BJ (cell line): ENCODE measurements around the gene OR4F15. TPM values are rescaled to one million over a fixed set of nuclear protein-coding genes. Genes with fewer than 3 reads are reported as not detected.

Experiments used
- CTCF ChIA-PET: fragments of 350-600 bp; formaldehyde crosslinking; extraction: SDS; loops from one replicate; lab custom pipeline; 2021; ENCODE audit warnings: antibody characterized with exemption, inconsistent platforms; lab: Yijun Ruan, JAX
- POLR2A ChIA-PET: fragments of 300-600 bp; sonication (Branson Sonifier 250); formaldehyde crosslinking; extraction: SDS; loops from one replicate; lab custom pipeline; 2021; ENCODE audit warnings: antibody characterized with exemption; lab: Charles Lee
- DNase-seq: peaks from one replicate; pipeline ENCODE4 v3.0.0-alpha.2; 2011; ENCODE audit warnings: low read depth
- H3K27me3 ChIP-seq: 2 replicates; pipeline ENCODE4 v1.6.0; 2011; ENCODE audit warnings: low read length; ENCODE audit not compliant: control insufficient read depth, insufficient read depth
- H3K36me3 ChIP-seq: 2 replicates; pipeline ENCODE4 v1.5.1; 2011; ENCODE audit warnings: low read length; ENCODE audit not compliant: control insufficient read depth, insufficient read depth
- H3K4me3 ChIP-seq: 2 replicates; pipeline ENCODE4 v1.5.1; 2011; ENCODE audit warnings: low read depth, mild to moderate bottlenecking, control low read depth, low read length
- polyA plus RNA-seq: library from polyadenylated mRNA; depleted of rRNA; stranded (reverse); fragments of >200 nt; gene quantifications from 2 replicates; pipeline ENCODE4 v1.2.3, GENCODE V29; 2011
- TF ChIP-seq, protein P1 (sequence below): IDR thresholded peaks from 2 replicates; pipeline ENCODE4 v1.5.1; 2011; ENCODE audit warnings: low read depth, mild to moderate bottlenecking, control low read depth, inconsistent platforms, low read length, moderate library complexity; ENCODE audit not compliant: insufficient read depth

OR4F15 gene
- polyA plus RNA-seq, 1 experiment: not detected

DNA sequence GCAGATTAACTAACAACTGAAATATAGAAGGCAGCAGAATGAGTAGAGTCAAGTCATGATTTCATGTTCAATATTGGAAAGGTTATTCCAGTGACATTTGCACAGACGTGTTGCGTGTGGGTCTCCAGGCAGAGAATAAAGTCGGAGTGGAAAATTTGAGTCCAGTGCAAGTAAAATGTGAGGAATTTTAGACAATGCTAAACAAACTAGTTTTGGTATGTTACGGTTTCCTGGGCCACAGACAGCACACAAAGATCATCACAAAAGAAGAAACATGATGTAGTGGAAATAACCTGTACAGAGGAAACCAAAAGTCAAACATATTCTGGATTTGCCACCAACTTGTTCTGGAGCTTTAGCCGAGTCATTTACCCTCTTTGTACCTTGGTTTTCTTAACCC lies 8.3 kb upstream of the OR4F15 start:
- ChIA-PET CTCF (interaction anchor here (1.4 to 1.8 kb wide), 2 partner anchors 10 kb away, joined by 3 read pairs; no protein-coding TSS in a partner anchor), POLR2A (no interaction called here)

DNA sequence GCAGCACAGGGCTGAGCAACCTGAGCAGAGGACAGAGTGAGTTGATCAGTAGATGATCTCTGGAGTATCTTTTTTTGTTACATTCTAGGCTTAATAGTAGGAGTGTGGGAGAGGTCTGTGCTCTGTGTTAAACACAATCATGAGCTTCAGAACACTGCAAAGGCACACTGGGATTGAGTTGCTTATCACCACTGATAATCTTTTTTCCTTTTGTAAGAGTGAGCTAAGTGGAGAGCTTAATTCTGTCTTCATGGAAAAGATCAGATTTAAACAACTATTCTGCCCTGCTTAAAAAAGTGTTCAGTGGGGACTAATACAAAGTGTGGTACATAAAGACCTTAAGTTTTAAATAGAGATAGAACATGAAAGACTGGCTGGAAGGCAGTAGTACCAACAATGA lies 7.6 kb upstream of the OR4F15 start:
- POLR2A ChIA-PET: no interaction called here
- no peak for DNase-seq
- TF ChIP-seq, protein P1, sequence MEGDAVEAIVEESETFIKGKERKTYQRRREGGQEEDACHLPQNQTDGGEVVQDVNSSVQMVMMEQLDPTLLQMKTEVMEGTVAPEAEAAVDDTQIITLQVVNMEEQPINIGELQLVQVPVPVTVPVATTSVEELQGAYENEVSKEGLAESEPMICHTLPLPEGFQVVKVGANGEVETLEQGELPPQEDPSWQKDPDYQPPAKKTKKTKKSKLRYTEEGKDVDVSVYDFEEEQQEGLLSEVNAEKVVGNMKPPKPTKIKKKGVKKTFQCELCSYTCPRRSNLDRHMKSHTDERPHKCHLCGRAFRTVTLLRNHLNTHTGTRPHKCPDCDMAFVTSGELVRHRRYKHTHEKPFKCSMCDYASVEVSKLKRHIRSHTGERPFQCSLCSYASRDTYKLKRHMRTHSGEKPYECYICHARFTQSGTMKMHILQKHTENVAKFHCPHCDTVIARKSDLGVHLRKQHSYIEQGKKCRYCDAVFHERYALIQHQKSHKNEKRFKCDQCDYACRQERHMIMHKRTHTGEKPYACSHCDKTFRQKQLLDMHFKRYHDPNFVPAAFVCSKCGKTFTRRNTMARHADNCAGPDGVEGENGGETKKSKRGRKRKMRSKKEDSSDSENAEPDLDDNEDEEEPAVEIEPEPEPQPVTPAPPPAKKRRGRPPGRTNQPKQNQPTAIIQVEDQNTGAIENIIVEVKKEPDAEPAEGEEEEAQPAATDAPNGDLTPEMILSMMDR: no peak
- Histone ChIP-seq H3K4me3 (no peak overlapping the region), H3K36me3 (no peaks in the 10 kb centered on the region), H3K27me3 (no peaks in the 10 kb centered on the region)
- CTCF ChIA-PET: interaction anchor here (1.4 to 1.8 kb wide), 2 partner anchors 10 kb away, joined by 3 read pairs; no protein-coding TSS in a partner anchor

More for the DNA sequence above, 8.3 kb upstream of the OR4F15 start:
- Histone ChIP-seq H3K36me3 (no peaks in the 10 kb centered on the region), H3K4me3 (no peak overlapping the region), H3K27me3 (no peaks in the 10 kb centered on the region)
- TF ChIP-seq, protein P1: no peak
- no peak for DNase-seq

DNA sequence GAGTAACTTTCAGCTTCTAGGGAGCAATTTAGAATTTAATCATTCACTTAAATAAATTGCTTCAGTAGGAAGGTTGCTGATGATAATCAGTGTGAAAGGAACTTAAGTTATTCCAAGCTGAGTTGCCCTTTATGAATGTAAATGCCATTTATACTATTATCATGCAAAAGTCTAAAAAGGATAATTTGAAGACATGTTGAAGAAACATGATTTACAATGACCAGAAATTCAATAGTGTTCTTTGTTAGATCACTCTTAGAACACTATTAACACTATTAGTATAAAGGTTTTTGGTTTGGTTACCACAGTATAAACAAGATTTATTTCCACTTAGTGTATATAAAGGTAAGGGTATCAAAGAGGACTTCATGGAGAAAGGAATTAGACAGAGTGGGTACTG lies 7.1 kb upstream of the OR4F15 start:
- H3K36me3 ChIP-seq: no peaks in the 10 kb centered on the region
- H3K27me3 ChIP-seq: no peaks in the 10 kb centered on the region
- H3K4me3 ChIP-seq: no peak overlapping the region
- DNase-seq: no peak
- ChIA-PET CTCF (interaction anchor here (1.8 kb wide), 1 partner anchor 9 kb away, joined by 3 read pairs; no protein-coding TSS in a partner anchor), POLR2A (no interaction called here)
- TF ChIP-seq, protein P1: no peak

DNA sequence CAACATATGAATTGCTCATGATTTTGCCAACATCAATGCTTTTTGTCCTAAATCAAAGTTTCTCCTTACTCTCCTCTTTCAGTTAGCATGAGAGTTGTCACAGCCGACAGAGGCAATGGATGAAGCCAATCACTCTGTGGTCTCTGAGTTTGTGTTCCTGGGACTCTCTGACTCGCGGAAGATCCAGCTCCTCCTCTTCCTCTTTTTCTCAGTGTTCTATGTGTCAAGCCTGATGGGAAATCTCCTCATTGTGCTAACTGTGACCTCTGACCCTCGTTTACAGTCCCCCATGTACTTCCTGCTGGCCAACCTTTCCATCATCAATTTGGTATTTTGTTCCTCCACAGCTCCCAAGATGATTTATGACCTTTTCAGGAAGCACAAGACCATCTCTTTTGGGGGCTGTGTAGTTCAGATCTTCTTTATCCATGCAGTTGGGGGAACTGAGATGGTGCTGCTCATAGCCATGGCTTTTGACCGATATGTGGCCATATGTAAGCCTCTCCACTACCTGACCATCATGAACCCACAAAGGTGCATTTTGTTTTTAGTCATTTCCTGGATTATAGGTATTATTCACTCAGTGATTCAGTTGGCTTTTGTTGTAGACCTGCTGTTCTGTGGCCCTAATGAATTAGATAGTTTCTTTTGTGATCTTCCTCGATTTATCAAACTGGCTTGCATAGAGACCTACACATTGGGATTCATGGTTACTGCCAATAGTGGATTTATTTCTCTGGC lies 6.2 kb upstream of the OR4F15 start:
- CTCF ChIA-PET: no interaction called here

GRCh38 chr15:101807345-101807945 lies 4.6 kb upstream of the OR4F15 start:
- ChIA-PET CTCF (interaction anchor here (0.8 to 1.4 kb wide), 2 partner anchors 10 kb away, joined by 3 to 4 read pairs; no protein-coding TSS in a partner anchor), POLR2A (no interaction called here)
- TF ChIP-seq, protein P1: no peak
- peak; percentile 36 for DNase-seq
- Histone ChIP-seq H3K36me3 (no peaks in the 10 kb centered on the region), H3K27me3 (no peaks in the 10 kb centered on the region), H3K4me3 (no peak overlapping the region)

More for the DNA sequence above, 6.2 kb upstream of the OR4F15 start:
- TF ChIP-seq, protein P1: no peak
- Histone ChIP-seq H3K36me3 (no peaks in the 10 kb centered on the region), H3K27me3 (no peaks in the 10 kb centered on the region), H3K4me3 (no peak overlapping the region)
- no peak for DNase-seq
- POLR2A ChIA-PET: no interaction called here
